ENCODE measurements around the gene RCVRN. TPM values are rescaled to one million over a fixed set of nuclear protein-coding genes. Genes with fewer than 3 reads are reported as not detected.

The RCVRN gene
- total RNA-seq, 1 donor from 2014 or later = 0.49 TPM

GRCh38 chr17:9895923-9896322, 9.1 kb downstream of the RCVRN start:
- TF ChIP-seq POLR2AphosphoS5 (IDR thresholded peaks at IDR 0.05; ENCODE audit: insufficient read depth in 1 of 2, low read depth in 1 of 2) (no peak), POLR2A (IDR thresholded peaks at IDR 0.05) (no peak), CTCF (IDR thresholded peaks at IDR 0.05) (no peak)
- no peaks in the 10 kb centered on the region for H3K9me3 ChIP-seq
- no peak overlapping the region for H3K4me3 ChIP-seq
- no peak overlapping the region for H3K27ac ChIP-seq
- intact Hi-C loops (cut with DNase I) = no loop called here
- H3K4me1 ChIP-seq = peaks cover 21% of the 10 kb centered on the region
- no peaks in the 10 kb centered on the region for H3K27me3 ChIP-seq
- H3K36me3 ChIP-seq = no peaks in the 10 kb centered on the region
- DNase-seq (ENCODE audit: extremely low spot score in 2 of 2) = no peak

- intact Hi-C loops (cut with DNase I) = no loop called here
- no peak overlapping the region for H3K4me3 ChIP-seq
- TF ChIP-seq CTCF (IDR thresholded peaks at IDR 0.05) (no peak), POLR2AphosphoS5 (IDR thresholded peaks at IDR 0.05; ENCODE audit: insufficient read depth in 1 of 2, low read depth in 1 of 2) (no peak), POLR2A (IDR thresholded peaks at IDR 0.05) (no peak)
- peaks cover 4% of the 10 kb centered on the region for H3K4me1 ChIP-seq
- no peaks in the 10 kb centered on the region for H3K27me3 ChIP-seq
- no peaks in the 10 kb centered on the region for H3K9me3 ChIP-seq
- no peaks in the 10 kb centered on the region for H3K36me3 ChIP-seq
- H3K27ac ChIP-seq = no peak overlapping the region
- DNase-seq (ENCODE audit: extremely low spot score in 2 of 2) = no peak
These were observed 10.8 kb downstream of the RCVRN start for GRCh38 chr17:9894231-9894630.

- no peaks in the 10 kb centered on the region for H3K9me3 ChIP-seq
- no peak for DNase-seq (ENCODE audit: extremely low spot score in 2 of 2)
- no peaks in the 10 kb centered on the region for H3K27me3 ChIP-seq
- no peaks in the 10 kb centered on the region for H3K4me1 ChIP-seq
- TF ChIP-seq POLR2A (IDR thresholded peaks at IDR 0.05) (no peak), CTCF (IDR thresholded peaks at IDR 0.05) (no peak), POLR2AphosphoS5 (IDR thresholded peaks at IDR 0.05; ENCODE audit: insufficient read depth in 1 of 2, low read depth in 1 of 2) (no peak)
- H3K27ac ChIP-seq = no peak overlapping the region
- no peak overlapping the region for H3K4me3 ChIP-seq
- no peaks in the 10 kb centered on the region for H3K36me3 ChIP-seq
- intact Hi-C loops (cut with DNase I) = no loop called here
These were observed 11.6 kb downstream of the RCVRN start for GRCh38 chr17:9893411-9894012.

- H3K4me3 ChIP-seq = no peak overlapping the region
- DNase-seq (ENCODE audit: extremely low spot score in 2 of 2) = no peak
- H3K4me1 ChIP-seq = no peaks in the 10 kb centered on the region
- intact Hi-C loops (cut with DNase I) = no loop called here
- no peaks in the 10 kb centered on the region for H3K36me3 ChIP-seq
- TF ChIP-seq CTCF (IDR thresholded peaks at IDR 0.05) (peak in 1 of 3 experiments; percentile 7), POLR2A (IDR thresholded peaks at IDR 0.05) (no peak)
- H3K9me3 ChIP-seq = no peaks in the 10 kb centered on the region
- H3K27me3 ChIP-seq = no peaks in the 10 kb centered on the region
- no peak overlapping the region for H3K27ac ChIP-seq
These were observed 14.9 kb downstream of the RCVRN start for GRCh38 chr17:9890124-9890523.

GRCh38 chr17:9887508-9887907, 17.6 kb downstream of the RCVRN start:
- Histone ChIP-seq H3K4me1 (no peaks in the 10 kb centered on the region), H3K27me3 (no peaks in the 10 kb centered on the region), H3K9me3 (peaks cover 3% of the 10 kb centered on the region), H3K27ac (no peak overlapping the region), H3K4me3 (no peak overlapping the region), H3K36me3 (no peaks in the 10 kb centered on the region)
- TF ChIP-seq CTCF (IDR thresholded peaks at IDR 0.05) (no peak), POLR2A (IDR thresholded peaks at IDR 0.05) (no peak), POLR2AphosphoS5 (IDR thresholded peaks at IDR 0.05; ENCODE audit: insufficient read depth in 1 of 2, low read depth in 1 of 2) (no peak)
- intact Hi-C loops (cut with DNase I) = no loop called here
- DNase-seq (ENCODE audit: extremely low spot score in 2 of 2) = no peak

All from vagina (tissue), 2 donors.